Fibroblast of upper back skin (primary cell): ENCODE measurements around the gene HMCN2.
"Not testable (repeated sequence)": the region's sequence is repeated elsewhere in the genome, so short reads cannot be mapped to it uniquely, and the experiment has no call there.

Experiments
- DNase-seq: peaks from one replicate; pipeline ENCODE4 v3.0.0-alpha.2; 2013

Gene HMCN2

DNA sequence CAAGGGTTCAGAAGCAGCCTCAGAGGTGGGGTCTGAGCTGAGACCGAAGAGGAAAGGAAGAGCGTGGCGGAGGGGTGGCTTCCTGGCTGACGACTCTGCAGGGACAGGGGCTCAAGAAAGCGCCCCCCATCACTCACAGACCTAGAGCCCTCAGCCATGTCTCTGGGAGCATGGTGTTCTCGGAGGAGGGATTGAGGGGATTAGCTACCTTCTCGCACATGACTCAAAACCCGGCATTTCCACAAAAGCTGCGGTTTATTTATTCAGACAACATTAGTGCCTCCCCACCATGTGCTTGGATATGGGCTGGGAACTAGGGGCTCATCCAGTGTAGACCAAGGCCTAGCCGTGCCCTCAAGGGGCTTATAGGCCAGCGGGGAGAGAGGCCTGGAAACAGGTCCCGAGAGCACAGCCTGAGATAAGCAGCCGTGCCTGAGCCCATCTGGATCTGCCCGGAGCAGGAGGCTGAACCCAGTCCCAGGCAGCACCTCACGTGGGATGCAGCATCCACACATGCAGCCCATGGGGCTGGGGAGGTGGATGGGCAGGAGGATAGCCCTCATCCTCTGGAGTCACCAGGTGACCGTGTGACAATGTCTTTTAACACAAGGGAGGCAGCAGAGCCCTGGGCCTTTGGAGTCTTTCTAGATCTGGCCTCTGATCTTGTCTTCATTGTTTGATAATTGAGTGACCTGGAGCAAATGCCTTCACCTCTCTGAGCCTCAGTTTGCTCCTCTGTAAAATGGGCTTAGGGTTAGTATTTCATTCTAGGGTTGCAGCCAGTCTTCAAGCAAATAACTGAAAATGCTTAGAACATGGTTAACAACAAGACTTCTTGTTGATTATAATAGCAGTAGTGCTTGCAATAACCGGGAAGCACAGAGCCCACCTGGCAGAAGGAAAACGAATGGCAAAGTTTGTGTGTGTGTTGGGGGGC, 878 bp upstream of the HMCN2 start:
- no peak for DNase-seq

GRCh38 chr9:130266236-130267098, 907 bp downstream of the HMCN2 start:
- no peak for DNase-seq

DNA sequence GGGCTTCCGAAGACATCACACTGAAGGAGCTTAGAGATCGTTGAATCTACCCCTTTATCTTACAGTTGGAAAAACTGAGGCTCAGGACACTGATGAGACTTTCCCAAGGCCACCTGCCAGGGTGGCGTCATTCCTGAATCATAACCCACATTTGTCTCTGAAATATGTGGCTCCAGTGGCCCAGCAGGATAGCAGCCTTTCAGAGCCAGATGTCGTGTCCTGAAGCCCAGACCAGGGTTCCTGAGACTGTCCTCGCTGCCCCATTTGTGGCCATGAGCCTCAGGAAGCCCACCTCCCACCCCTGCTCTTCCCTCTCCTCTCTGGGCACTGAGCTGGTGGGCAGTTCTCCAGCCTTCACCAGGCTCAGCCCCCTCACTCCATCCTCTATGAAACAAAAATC, 2.4 kb downstream of the HMCN2 start:
- no peak for DNase-seq

DNA sequence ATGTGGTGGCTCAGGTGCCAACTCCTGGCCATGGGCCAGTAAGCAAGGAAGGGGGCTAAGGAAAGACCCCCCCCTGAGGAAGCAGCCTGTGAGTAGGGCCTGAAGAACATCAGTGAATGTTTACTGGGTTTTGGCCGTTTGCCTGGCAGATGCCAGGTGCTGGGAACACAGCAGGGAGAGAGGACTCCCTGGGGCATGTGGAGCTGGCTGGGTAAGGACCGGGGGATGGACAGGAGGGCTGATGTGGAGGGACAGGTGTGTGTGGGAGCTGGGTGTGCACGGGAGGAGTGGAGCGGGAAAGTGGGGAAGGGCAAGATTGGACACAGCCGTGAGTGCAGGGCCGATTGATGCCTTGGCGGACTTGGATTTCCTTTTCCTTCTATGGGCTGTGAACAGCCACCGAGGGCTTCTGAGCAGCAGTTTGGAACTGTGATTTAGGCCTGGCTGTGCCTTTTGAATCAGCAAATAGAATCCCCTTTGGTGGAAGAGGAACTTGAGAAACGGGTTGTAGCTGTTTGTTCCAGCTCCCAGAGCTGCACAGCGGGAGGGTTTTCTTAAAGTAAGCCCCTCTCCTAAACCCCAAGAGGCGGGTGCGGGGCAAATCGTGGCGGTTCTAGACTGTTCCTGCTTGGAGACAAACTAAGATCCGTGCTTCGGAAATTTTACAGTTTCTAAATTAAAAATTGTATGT, 3.1 kb downstream of the HMCN2 start:
- DNase-seq: no peak

DNA sequence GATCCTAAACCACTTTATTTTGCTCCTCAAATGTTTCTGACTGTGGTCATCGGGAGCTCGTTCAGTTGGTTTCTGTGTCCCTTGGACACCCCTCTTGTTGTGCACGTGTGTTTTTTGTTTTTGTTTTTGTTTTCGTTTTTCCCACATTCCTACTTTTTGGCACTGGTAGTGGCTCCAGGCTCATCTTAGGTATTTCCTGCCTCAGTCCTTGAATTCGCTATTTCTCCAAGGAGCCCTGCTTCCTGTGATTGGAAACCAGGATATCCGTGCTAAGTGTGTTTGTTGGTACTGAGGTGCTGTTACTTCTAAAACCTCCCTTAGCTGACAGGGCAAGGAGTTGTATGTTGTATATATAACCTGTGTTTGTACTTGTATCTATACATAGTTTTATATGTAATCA, 5.9 kb downstream of the HMCN2 start:
- no peak for DNase-seq

- DNase-seq: no peak
These were observed 9.6 kb downstream of the HMCN2 start for GRCh38 chr9:130275156-130275555.

- DNase-seq: peak; percentile 82
These were observed 10.6 kb downstream of the HMCN2 start for GRCh38 chr9:130276121-130276520.

DNA sequence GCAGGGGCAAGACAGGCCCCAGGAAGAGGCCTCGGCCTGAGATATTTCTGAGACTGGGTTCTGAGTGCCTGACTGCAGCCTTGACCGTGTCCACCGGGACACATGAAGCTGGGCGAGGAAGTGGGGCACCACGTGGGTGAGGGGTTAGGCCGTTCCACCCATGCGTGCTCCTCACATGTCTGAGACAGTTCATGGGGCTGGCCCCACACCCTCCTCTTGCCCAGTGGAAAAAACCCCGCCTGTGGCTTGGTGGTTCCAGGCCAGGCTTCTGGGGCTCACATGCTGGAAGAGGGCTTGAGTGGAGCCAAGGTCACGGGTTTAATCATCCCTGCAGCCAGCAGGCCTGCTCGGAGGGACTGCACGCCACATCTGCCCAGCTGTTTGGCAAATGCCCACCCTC, 11.4 kb downstream of the HMCN2 start:
- DNase-seq: no peak

DNA sequence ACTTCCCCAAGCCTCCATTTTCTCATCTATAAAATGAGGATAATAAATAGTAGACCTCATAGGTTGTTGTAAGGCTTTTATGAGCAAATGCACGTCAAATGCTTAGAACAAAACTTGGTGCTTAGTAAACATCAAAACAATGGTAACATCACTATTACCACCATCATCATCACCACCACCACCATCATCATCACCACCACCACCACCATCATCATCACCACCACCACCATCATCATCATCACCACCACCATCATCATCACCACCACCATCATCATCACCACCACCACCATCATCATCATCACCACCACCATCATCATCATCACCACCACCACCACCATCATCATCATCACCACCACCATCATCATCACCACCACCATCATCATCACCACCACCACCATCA, 12.0 kb downstream of the HMCN2 start:
- DNase-seq: not testable (repeated sequence)

- DNase-seq: no peak
These were observed 18.1 kb downstream of the HMCN2 start for GRCh38 chr9:130283539-130284248.

- DNase-seq: no peak
These were observed 18.7 kb downstream of the HMCN2 start for GRCh38 chr9:130284249-130284625.

GRCh38 chr9:130284690-130285089, 19.1 kb downstream of the HMCN2 start:
- DNase-seq: no peak

DNA sequence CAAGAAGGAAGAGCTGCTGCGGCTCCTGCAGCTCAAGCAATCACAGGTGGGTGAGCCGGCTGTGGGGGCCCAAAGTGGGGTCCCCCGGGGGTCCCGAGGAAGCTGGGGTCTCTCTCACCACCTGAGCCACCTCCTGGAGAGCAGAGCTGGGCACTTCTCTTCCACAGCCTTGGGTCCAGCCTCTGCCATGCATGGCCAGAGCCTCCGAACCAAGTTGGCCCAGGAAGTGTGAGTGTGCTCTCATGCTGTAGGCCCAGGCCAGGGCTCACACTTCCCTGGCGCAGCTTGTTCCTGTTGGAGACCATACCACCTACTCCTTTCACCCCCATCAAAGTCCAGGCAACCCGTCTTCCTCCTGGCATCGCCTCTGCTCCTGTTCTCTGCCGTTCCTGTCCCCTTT, 19.7 kb downstream of the HMCN2 start:
- DNase-seq: no peak

DNA sequence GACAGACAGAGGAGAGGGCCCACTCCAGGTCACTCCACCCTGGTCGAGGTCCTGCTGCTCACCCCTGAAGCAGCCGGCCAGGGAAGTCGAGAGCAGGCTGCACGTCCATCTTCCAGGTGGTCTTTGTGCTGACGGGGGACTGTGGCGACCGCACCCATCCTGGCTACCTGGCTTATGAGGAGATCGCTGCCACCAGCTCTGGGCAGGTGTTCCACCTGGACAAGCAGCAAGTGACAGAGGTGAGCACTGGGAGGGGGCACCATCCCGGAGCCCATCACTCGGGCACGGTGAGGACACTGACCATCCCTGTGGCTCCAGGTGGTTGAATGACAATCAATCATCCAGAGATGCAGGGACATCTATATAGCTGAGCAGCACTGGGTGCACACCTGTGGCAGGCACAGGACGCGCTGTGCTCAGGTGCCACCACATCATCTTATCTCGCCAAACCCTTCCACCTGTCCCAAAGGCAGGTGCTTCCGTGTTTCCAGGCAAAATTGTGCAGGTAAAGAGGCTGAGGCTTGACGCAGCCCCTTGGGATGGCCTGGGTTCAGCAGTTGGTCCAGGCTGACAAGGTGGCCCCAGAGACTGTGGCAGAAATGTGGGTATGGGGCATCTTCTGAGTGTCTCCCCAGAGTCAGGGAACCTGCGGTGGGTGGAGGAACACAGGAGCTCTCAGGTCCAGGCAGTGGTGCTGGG, 20.7 kb downstream of the HMCN2 start:
- no peak for DNase-seq

DNA sequence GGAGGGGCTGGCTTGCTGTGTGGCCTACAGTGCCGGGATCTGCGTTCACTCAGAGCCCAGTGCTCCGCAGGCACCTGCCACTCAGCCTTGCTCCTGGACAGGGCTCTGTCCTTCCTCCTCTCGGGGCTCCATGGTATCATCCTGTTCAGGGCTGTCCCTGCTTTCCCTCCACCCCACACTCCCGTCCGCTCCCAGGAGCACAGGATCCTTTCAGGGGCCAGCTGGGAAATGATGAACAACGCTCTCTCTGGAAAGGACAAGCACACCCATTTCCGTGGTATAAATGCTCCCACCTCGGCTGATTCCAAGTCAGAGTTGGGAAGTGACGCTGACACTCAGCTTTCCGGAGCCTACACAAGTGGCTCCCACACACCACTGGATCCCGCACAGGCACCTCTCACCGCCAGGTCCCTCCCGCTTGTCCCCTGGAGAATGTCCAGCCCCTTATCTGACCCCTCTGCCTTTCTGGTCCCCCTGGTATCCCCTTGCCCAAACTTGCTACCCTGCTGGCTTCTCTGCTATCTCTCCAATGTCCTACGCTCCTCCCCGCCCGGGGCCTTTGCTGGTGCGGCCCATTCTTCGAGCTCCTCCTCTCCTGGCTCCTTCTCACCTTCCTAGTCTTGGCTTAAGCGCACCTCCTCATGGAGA, 21.3 kb downstream of the HMCN2 start:
- DNase-seq: no peak

DNA sequence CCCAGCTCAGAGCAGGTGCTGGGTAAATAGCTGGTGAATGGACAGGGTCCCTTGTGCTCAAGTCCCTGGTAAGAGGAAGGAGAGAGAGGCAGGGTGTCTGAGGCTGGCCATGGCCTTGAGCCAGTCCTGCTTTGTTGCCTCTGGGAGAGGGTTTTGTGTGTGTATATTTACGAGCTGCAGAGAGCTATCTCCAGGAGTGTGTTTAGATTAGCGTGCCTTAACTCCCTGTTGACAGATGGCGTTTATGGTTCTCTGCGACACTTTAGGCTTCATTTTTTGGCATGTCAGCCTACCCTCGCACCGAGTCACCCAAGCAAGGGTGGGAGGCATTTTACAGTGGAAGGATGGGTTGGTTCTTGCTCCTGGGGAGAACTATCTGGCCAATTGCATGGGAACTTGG, 22.2 kb downstream of the HMCN2 start:
- DNase-seq: no peak

DNA sequence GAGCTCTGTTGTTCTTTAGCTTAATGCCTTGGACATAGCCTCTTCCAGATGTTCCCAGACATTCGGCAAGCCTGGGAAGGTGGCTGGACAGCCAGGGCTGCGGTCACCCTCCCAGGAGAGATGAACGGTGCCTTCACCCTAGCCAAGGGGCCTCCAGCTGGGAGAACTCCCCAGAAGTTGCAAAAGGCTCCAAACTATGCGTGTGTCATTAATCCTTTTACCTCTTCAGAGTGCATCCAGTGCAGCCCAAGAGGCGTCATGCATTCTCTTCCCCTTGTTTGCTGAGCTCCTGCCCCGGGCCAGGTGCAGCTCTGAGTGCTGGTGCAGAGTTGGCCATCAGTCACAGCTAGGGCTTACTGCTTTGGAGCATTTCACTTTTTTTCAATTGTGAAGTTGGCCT, 22.8 kb downstream of the HMCN2 start:
- DNase-seq: no peak

DNA sequence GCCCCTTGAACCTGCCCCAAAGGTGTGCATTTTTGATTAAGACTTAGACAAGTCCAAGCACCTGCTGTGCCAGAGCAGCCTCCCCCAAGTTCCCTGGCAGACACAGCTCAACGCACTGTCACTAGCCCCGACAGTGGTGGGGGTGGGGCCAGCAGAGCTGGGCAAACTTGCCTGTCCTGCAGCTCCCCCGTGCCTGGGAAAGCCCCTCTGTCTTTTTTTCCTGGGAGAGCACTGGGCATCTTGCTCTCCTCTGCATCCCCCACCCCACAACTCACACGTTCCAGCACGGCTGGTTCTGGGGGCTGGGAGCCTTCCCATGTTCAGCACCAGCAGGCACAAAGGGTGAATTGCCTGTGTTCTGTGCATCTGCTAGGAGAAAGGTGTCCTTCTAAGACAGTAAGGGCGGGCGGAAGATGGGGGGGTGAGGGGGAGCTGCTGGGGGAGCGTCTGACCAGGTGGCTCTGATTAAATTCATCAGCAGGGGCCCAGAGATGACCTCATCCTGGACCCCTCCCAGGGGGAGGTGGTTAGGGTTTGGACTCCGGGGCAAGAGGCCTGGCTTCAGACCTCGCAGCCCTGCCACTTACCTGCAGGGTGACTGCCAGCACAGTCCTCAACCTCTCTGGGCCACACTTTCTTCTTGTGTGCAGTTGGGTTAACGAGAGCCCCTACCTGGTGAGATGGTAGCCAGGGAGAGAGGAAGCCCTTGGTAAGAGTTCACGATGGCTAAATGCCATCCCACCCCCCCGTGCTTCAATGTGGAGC, 23.5 kb downstream of the HMCN2 start:
- DNase-seq: no peak

DNA sequence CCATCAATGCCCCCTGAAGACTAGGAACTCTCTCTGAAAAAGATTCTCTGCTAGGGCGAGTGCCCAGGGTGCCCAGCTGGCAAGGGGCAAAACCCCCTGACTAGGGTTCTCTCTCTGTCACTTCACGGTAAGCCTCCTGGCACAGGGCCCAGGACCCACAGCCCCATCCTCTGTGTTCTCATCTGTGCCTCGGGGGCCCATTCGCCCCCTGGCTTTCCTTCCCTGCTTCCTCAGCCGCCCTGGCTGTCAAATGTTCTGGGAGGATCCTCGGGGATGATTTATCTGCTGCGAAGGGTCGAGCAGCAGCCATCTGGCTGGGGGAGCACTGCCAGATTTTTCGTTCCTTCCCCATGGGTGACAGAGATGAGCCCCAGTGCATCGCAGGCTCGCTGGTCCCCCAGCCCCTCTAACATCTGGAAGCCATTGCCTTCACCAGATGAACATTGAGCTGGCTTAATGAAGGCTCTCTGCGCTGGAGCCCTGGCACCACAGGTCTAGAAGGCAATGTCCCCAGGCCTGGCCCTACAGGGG, 24.2 kb downstream of the HMCN2 start:
- DNase-seq: no peak
